NCI-H2029 (cell line): ENCODE measurements around the gene ZNF830.
"Not testable (repeated sequence)": the region's sequence is repeated elsewhere in the genome, so short reads cannot be mapped to it uniquely, and the experiment has no call there.

ENCODE experiments used
- DNase-seq: peaks from one replicate; lab custom pipeline; 2025; lab: John Stamatoyannopoulos, UW

The ZNF830 gene

DNA sequence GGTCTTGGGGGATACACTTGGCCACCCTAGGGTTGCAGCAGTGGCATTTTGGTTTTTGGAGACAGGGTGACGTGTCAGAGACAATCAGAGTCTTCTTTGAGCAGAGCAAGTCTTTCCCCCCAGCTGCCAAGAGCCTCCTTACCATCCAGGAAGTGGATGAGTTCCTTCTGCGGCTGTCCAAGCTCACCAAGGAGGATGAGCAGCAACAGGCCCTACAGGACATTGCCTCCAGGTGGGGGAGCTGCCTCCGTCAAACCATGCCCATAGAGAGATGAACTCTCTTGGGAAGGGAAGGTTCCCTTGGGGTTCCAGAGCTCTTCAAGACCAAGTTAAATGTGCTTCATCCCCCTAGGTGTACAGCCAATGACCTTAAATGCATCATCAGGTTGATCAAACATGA is 30.3 kb downstream of the ZNF830 start:
- DNase-seq: no peak

DNA sequence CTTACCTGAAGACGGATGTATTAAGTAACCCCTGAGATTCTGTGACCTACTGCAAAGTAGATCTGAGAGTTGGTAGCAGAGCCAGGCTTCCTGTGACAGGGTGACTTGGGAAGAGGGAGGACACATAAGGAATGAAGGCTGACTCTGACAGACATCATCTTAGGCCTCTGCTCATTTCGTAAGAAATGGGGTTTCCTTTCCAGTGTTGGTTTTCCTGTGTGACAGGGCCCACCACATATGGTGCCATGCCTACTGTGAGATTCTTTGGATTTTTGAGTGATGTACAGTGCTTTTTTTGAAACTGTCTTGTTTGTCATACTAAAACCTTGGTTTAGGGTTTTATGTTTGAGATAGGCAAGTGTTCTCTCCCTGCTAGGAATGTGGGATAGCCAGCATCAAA is 31.7 kb downstream of the ZNF830 start:
- DNase-seq: no peak

DNA sequence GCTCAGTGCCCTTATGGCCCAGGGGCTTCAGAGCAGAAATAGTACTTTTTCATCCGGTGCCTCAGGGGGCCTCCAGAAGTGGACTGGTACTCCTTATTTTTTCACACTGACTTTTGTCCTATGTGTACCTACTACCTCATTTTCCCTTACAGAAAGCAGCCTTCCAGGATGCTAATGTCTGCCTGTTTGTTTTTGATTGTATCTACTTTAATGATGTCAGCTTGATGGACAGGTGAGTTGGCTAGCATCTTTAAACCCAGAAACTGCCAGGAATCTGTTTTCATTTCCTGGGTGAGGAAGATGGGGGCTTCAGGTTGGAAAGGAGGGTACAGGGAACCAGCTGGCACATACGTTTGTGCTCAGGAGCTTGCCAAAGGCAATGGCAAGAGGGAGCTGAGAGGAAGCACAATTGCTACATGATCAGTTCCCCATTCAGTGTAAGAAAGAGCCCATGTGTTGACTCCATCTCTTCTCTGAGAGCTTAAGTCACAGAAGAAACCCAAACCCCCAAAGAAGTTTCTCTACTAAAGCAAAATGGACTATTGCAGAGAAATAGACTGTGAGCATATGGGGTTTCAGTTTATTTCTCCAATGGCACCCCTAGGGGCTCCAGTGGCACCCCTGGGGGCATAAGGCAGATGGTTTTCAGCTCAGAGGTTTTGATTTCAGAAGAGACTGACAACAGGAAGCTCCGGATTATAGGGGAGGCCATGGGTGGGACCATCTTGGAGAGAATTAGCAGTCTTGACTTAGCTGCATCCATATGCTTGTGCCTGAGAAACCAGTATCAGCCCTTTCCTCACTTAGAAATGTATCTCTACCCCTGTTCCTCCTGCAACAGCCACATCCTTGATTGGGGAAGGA is 35.3 kb downstream of the ZNF830 start:
- no peak for DNase-seq

GRCh38 chr17:34997355-34997862 is 36.1 kb downstream of the ZNF830 start:
- DNase-seq: peak; percentile 21

DNA sequence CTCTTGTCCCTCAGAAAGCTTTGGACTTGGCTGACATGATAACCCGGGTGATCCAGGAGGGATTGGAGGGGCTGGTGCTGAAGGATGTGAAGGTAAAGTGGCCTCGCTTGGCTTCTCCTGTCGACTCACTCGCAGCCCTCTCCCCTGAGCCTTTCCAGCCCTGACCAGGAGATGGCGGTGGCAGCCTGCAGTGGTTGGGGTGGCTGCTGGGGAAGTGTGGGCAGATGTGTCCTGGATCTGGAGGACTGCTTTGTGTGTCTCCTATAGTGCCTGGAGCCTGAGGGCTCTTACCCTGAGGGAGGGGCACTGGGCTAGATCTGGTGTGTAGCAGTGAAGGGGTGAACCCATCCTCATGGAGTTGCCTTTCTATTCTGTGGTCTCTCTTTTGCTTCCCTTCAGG is 36.9 kb downstream of the ZNF830 start:
- peak; percentile 8 for DNase-seq

DNA sequence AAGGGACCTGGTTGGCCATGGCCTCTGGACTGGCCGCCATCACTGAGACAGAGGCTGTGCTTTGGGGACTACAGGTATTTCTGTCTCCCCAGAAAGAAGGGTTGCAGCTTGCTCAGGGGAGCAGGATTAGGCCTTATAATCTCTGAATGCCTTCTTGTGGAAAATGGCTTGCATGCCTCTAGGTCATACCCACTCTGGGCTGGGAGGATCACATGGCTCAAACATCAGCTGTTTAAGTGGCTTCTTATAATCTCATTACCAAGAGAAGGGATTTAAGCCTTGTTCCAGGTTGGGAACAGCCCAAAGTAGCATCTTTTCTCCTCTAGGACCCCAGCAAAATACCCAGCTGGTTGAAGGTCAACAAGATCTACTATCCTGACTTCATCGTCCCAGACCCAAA is 38.1 kb downstream of the ZNF830 start:
- no peak for DNase-seq

GRCh38 chr17:35000965-35001364 is 39.6 kb downstream of the ZNF830 start:
- not testable (repeated sequence) for DNase-seq

- DNase-seq: no peak
These were observed 40.2 kb downstream of the ZNF830 start for GRCh38 chr17:35001549-35001948.

DNA sequence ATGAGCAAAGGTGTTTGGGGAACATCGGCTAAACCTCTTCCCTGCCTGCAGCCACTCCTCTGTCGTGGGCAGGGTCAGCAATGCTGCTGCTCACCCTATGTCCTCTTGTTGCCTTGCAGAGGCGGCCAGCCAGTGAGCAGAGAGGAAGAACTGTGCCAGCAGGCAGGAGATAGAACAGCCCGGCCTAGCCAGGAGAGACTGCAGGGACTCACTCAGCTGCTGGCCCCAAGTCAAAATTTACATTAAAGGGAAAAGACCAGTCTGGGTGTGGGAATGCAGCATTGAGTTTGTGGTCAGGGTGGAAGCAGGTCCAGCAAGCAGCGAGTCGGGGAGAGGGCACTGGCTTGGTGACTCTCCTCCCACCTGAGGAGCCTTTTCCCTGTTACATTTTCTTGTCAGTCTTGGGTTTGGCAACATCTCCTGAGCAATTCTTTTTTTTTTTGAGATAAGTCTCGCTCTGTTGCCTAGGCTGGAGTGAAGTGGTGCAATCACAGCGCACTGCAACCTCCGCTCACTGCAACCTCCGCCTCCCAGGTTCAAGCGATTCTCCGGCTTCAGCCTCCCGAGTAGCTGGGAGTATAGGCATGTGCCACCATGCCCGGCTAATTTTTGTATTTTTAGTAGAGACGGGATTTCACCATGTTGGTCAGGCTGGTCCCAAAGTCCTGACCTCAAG is 41.7 kb downstream of the ZNF830 start:
- no peak for DNase-seq

DNA sequence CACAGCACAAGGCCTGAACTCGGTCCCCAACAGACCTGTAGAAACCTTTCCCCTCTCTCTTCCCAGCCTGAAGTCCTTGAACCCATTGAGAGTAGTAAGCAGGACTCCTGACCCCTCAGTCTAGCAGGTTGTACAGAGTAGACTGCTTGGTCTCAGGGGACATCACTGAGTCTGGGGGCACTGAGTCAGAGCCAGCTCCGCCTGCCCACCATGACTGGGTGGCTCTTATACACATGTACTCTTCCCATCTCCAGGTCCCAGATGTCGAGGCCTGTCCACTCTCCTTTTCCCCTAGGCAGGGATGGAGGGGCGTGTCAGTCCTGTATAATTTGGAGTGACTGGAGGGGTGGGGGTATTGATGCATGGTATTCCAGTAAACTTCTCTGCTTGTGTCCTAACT is 42.4 kb downstream of the ZNF830 start:
- no peak for DNase-seq

GRCh38 chr17:35006345-35006744 is 45.0 kb downstream of the ZNF830 start:
- no peak for DNase-seq

DNA sequence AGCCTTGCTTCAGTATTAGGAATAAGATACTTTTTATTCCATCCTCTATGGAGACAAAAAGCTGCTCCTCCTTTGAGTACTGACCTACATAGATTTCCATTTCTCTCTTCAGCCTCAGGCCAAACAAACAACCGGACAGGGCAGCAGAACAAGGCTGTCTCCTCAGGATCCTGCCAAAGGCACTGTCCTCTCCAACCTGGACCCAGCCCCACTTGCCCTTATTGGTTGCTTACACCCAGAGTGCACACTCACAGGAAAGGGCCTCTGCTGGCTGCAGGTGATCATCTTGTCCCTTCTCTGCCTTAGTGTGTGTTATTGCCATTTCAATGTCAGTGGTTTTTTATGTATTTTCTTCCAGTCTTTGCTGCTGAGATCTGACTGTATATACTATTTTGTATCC is 45.6 kb downstream of the ZNF830 start:
- no peak for DNase-seq

DNA sequence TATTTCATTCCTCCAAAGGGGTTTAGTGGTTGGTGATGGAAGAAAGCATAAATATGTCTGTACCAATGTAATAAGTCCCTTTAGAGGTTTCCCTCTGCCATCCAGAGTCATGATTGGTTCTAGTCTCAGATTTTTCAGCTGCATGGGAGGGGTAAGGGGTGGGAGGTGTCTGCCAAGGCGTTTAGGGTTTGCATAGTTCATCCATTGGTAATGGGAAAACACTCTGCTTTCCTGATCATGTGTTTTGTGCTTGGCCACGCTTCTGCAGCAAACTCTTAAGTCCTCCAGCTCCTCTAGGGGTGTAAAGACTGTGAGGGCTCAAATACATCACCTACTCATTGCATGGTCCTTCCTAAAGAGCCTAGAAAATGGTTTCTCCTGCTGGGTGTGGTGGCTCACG is 48.8 kb downstream of the ZNF830 start:
- DNase-seq: no peak

- peak; percentile 34 for DNase-seq
These were observed 50.4 kb downstream of the ZNF830 start for GRCh38 chr17:35011671-35012216.
